Ovary (tissue), 9 donors: ENCODE measurements around the gene CRYBG1. TPM values are rescaled to one million over a fixed set of nuclear protein-coding genes. Genes with fewer than 3 reads are reported as not detected.

Experiments
- DNase-seq, 5 donors: peaks; one replicate each; pipeline ENCODE4 v3.0.0-alpha.2; 2019 to 2020
- H3K27ac ChIP-seq, 2 donors: fragments of 200-600 bp; one replicate each; pipeline versions ENCODE4 v1.5.1 to v1.8.0; 2019 to 2022
- H3K27me3 ChIP-seq: fragments of 200-600 bp; one replicate; pipeline ENCODE4 v1.8.0; 2022
- H3K36me3 ChIP-seq: fragments of 200-600 bp; sonication (generic); one replicate; pipeline ENCODE4 v1.5.1; 2019
- H3K4me1 ChIP-seq: one replicate; pipeline ENCODE4 v1.8.1; 2013; ENCODE audit warnings: mild to moderate bottlenecking, moderate library complexity; ENCODE audit not compliant: insufficient read depth
- H3K4me3 ChIP-seq: fragments of 200-600 bp; sonication (generic); one replicate; pipeline ENCODE4 v1.5.1; 2017
- H3K9me3 ChIP-seq, 2 donors: fragments of 200-600 bp in 1 of 2; sonication (generic) in 1 of 2; one replicate each; pipeline versions ENCODE4 v1.5.1 to v1.8.1; 2013 to 2019; ENCODE audit warnings: mild to moderate bottlenecking in 1 of 2, moderate library complexity in 1 of 2
- CTCF ChIP-seq, 3 donors: fragments of 450-650 bp in 2 of 3; fragments of 200-600 bp in 1 of 3; IDR thresholded peaks; one replicate each; pipeline versions ENCODE4 v1.5.1 to v1.8.0; 2016 to 2022; ENCODE audit warnings: antibody characterized with exemption in 3 of 3, mild to moderate bottlenecking in 1 of 3
- EP300 ChIP-seq: sonication (generic); formaldehyde crosslinking; IDR thresholded peaks from one replicate; pipeline ENCODE4 v1.6.1; 2017; ENCODE audit warnings: antibody characterized with exemption
- POLR2A ChIP-seq: fragments of 450-650 bp; IDR thresholded peaks from one replicate; pipeline ENCODE4 v1.6.1; 2017; ENCODE audit warnings: antibody characterized with exemption, mild to moderate bottlenecking, moderate library complexity
- WGBS, 3 donors: extraction: QIAGEN DNeasy Blood & Tissue Kit in 1 of 3; methylation state at CpG; one replicate each; pipeline versions ENCODE4 v1.1.5 to v1.1.7; 2013 to 2017; 5-methylcytosine and 5-hydroxymethylcytosine counted together
- intact Hi-C, 4 donors: fragments of 100-400 bp; cut with DNase I; formaldehyde crosslinking; loops; one replicate each; pipeline versions ENCODE4 v1.11.0 to v1.15.1; 2022 to 2023
- polyA plus RNA-seq, 2 donors: library from polyadenylated mRNA; stranded (reverse); fragments of 200-250 nt in 1 of 2; fragments of 350-450 nt in 1 of 2; fragmentation: Illumina TruSeq in 1 of 2; extraction: RNeasy Lipid Tissue Mini Kit (QIAGEN cat#74804) in 1 of 2; gene quantifications; one replicate each; pipeline ENCODE4 v1.2.3, GENCODE V29; 2013 to 2014
- total RNA-seq, 7 donors: library from RNA; depleted of rRNA in 2 of 7; stranded (reverse); fragments of >200 nt in 2 of 7; fragmentation: NEBNext Ultra II Directional in 3 of 7; extraction: Animal tissue kit (Norgen Biotek cat#: 25700) in 3 of 7; gene quantifications; one replicate each; pipeline versions ENCODE4 v1.1.0 to v1.2.4, GENCODE V29; 2016 to 2023
- donor health status: DM: no; HTN: no; CAD: no; lungs with moderate emphysema.
- donor health status: DM: no; HTN: no; CAD: no.
- donor health status: Bipolar disorder and iron deficiency.
- donor health status: DM: yes; HTN: yes; CAD: no.
- donor health status: DM: no; HTN: no; CAD: no.
- donor health status: DM: yes; HTN: yes; CAD: no.

Gene CRYBG1
- total and polyA plus RNA-seq, 9 donors = 1.5 to 7.4 (median 3.8) TPM

- intact Hi-C loops = no loop called here
- Histone ChIP-seq H3K27ac (no peak overlapping the region), H3K36me3 (no peaks in the 10 kb centered on the region), H3K9me3 (no peaks in the 10 kb centered on the region), H3K4me1 (no peaks in the 10 kb centered on the region), H3K4me3 (no peak overlapping the region), H3K27me3 (no peaks in the 10 kb centered on the region)
- no peak for DNase-seq
- 71 to 90% (median 87%) methylated on average over 1 of the region's 1 CpG for WGBS, 3 donors
- TF ChIP-seq EP300 (no peak), CTCF (IDR thresholded peaks at IDR 0.05) (no peak), POLR2A (no peak)
Measured at GRCh38 chr6:106536357-106536756, 175.8 kb downstream of the CRYBG1 start.

GRCh38 chr6:106536851-106537250 is 176.3 kb downstream of the CRYBG1 start:
- no peak for TF ChIP-seq EP300
- H3K36me3 ChIP-seq = no peaks in the 10 kb centered on the region
- intact Hi-C loops = no loop called here
- H3K9me3 ChIP-seq = no peaks in the 10 kb centered on the region
- no peak overlapping the region for H3K4me3 ChIP-seq
- DNase-seq = no peak
- no peaks in the 10 kb centered on the region for H3K4me1 ChIP-seq
- WGBS, 3 donors = 82 to 91% (median 85%) methylated on average over 2 of the region's 2 CpGs
- no peak overlapping the region for H3K27ac ChIP-seq
- no peaks in the 10 kb centered on the region for H3K27me3 ChIP-seq

GRCh38 chr6:106537662-106538061 is 177.1 kb downstream of the CRYBG1 start:
- H3K4me3 ChIP-seq = no peak overlapping the region
- no peaks in the 10 kb centered on the region for H3K27me3 ChIP-seq
- no peaks in the 10 kb centered on the region for H3K9me3 ChIP-seq
- H3K4me1 ChIP-seq = no peaks in the 10 kb centered on the region
- intact Hi-C loops = no loop called here
- no peaks in the 10 kb centered on the region for H3K36me3 ChIP-seq
- no peak overlapping the region for H3K27ac ChIP-seq
- no peak for DNase-seq
- 73 to 80% (median 75%) methylated on average over 8 of the region's 8 CpGs for WGBS, 3 donors
- TF ChIP-seq CTCF (IDR thresholded peaks at IDR 0.05) = no peak
- TF ChIP-seq POLR2A = no peak
- no peak for TF ChIP-seq EP300

DNA sequence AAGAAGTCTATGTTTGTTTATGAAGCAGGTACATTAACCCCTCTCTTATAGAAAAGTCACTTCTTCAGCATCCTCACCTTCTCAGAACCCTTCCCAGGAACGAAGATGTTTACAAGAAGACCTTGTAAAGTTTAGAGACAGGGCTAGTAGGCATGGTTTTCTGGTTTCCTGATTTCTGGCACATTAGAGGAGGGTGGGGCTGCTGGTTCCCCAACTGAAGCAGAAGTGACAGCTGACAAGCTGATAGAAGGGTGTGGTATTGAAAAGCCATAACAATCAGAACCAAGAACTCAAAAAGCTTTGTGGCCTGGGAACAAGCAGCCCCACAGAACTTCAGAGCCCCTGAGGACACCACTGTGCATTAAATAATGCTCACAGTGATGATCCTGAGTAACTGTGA is 177.6 kb downstream of the CRYBG1 start:
- Histone ChIP-seq H3K27me3 (no peaks in the 10 kb centered on the region), H3K36me3 (no peaks in the 10 kb centered on the region), H3K27ac (no peak overlapping the region), H3K9me3 (no peaks in the 10 kb centered on the region), H3K4me1 (no peaks in the 10 kb centered on the region), H3K4me3 (no peak overlapping the region)
- WGBS, 3 donors = 67 to 75% (median 71%) methylated on average over 1 of the region's 1 CpG
- no peak for TF ChIP-seq POLR2A
- no peak for TF ChIP-seq EP300
- TF ChIP-seq CTCF (IDR thresholded peaks at IDR 0.05) = no peak
- intact Hi-C loops = no loop called here
- no peak for DNase-seq

DNA sequence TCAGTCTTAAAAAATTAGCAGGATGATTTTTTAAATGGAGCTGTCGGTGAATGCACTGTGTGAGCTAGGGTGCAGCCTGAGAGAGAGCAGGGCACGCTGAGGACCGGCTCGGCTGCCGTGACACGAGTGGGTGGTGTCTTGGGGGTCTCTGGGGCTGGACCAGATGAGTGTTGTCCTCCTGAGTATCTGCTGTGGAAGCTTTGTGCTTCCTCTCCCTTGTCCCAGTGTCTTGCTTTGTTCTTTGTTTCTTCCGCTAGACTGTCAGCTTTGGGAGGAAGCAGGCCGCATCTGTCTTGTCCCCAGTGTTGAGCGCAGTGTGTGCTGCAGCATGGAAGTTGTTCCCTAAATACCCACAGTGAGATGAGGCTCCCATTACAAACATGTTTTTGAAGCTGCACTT is 179.4 kb downstream of the CRYBG1 start:
- no peaks in the 10 kb centered on the region for H3K27me3 ChIP-seq
- intact Hi-C loops = no loop called here
- no peak overlapping the region for H3K4me3 ChIP-seq
- H3K27ac ChIP-seq = no peak overlapping the region
- no peaks in the 10 kb centered on the region for H3K36me3 ChIP-seq
- H3K4me1 ChIP-seq = no peaks in the 10 kb centered on the region
- WGBS, 3 donors = 81 to 83% (median 82%) methylated on average over 9 of the region's 9 CpGs
- no peaks in the 10 kb centered on the region for H3K9me3 ChIP-seq
- no peak for DNase-seq
- no peak for TF ChIP-seq CTCF (IDR thresholded peaks at IDR 0.05)
- TF ChIP-seq EP300 = no peak
- no peak for TF ChIP-seq POLR2A
